MM.1S (cell line): Measurements from ENCODE around the gene FHIT.

ENCODE experiments used
- EZH2phosphoT487 ChIP-seq: fragments of 300-600 bp; sonication (generic); IDR thresholded peaks from 2 replicates; pipeline ENCODE4 v1.6.1; 2018; ENCODE audit warnings: antibody characterized with exemption, low read length
- TF ChIP-seq, protein P1 (sequence below): fragments of 300-600 bp; sonication (generic); IDR thresholded peaks from 2 replicates; pipeline ENCODE4 v1.5.1; 2016; ENCODE audit warnings: antibody characterized with exemption, low read length, mixed read lengths

DNA sequence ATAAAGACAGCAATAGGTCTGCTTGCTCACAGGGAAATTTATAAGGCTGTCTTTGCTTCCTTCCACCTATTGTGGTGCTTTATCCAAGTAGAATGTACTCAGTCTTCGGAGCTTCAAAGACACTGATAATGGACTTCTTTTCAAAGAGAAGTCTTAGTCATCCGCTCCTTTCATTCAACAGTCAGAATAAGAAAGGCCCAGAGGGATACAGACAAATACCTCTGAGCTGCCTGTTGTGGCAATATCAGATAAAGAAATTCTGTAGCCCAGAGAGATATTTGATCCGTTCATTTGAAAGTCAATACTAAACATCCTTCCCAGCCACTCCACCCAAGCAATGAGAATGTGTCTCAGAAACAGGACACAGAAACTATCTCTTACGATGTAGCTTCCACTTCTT is 110.0 kb downstream of the FHIT start:
- TF ChIP-seq, protein P1, sequence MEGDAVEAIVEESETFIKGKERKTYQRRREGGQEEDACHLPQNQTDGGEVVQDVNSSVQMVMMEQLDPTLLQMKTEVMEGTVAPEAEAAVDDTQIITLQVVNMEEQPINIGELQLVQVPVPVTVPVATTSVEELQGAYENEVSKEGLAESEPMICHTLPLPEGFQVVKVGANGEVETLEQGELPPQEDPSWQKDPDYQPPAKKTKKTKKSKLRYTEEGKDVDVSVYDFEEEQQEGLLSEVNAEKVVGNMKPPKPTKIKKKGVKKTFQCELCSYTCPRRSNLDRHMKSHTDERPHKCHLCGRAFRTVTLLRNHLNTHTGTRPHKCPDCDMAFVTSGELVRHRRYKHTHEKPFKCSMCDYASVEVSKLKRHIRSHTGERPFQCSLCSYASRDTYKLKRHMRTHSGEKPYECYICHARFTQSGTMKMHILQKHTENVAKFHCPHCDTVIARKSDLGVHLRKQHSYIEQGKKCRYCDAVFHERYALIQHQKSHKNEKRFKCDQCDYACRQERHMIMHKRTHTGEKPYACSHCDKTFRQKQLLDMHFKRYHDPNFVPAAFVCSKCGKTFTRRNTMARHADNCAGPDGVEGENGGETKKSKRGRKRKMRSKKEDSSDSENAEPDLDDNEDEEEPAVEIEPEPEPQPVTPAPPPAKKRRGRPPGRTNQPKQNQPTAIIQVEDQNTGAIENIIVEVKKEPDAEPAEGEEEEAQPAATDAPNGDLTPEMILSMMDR = no peak
- TF ChIP-seq EZH2phosphoT487 = no peak
